Mesodermal cell (in vitro differentiated cells): ENCODE results near the gene HIGD2B. TPM values are rescaled to one million over a fixed set of nuclear protein-coding genes. Genes with fewer than 3 reads are reported as not detected.
"Not testable (repeated sequence)": the region's sequence is repeated elsewhere in the genome, so short reads cannot be mapped to it uniquely, and the experiment has no call there.

ENCODE experiments used
- H3K27ac ChIP-seq: 2 replicates; pipeline ENCODE4 v1.7.0; 2013; ENCODE audit warnings: mild to moderate bottlenecking, low read depth, low read length, moderate library complexity; ENCODE audit not compliant: severe bottlenecking
- H3K36me3 ChIP-seq: 2 replicates; pipeline ENCODE4 v1.7.1; 2013; ENCODE audit warnings: mild to moderate bottlenecking, low read length, moderate library complexity; ENCODE audit not compliant: control insufficient read depth, insufficient read depth
- H3K4me1 ChIP-seq: one replicate; pipeline ENCODE4 v1.7.1; 2013; ENCODE audit warnings: mild to moderate bottlenecking, low read length; ENCODE audit not compliant: insufficient read depth, control insufficient read depth, poor library complexity, severe bottlenecking
- H3K4me3 ChIP-seq: 2 replicates; pipeline ENCODE4 v1.7.0; 2013; ENCODE audit warnings: low read length, control low read depth, mild to moderate bottlenecking; ENCODE audit not compliant: insufficient read depth, poor library complexity, severe bottlenecking; ENCODE audit errors: extremely low read depth
- H3K9me3 ChIP-seq: 2 replicates; pipeline ENCODE4 v1.7.1; 2013; ENCODE audit warnings: mild to moderate bottlenecking, low read length, moderate library complexity; ENCODE audit not compliant: control insufficient read depth
- WGBS, 2 experiments: methylation state at CpG; one replicate each; pipeline ENCODE4 v1.1.5; 2013; ENCODE audit warnings: missing lambda C conversion rate in 2 of 2; ENCODE audit not compliant: insufficient coverage in 2 of 2; 5-methylcytosine and 5-hydroxymethylcytosine counted together
- polyA plus RNA-seq, 2 experiments: library from polyadenylated mRNA; stranded (reverse); fragments of 50-300 nt; gene quantifications; one replicate each; pipeline ENCODE4 v1.2.3, GENCODE V29; 2013

Gene HIGD2B, protein sequence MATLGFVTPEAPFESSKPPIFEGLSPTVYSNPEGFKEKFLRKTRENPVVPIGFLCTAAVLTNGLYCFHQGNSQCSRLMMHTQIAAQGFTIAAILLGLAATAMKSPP
- polyA plus RNA-seq (2013, experiment 1 of 2), result not detected
- polyA plus RNA-seq (2013, experiment 2 of 2), result not detected

DNA sequence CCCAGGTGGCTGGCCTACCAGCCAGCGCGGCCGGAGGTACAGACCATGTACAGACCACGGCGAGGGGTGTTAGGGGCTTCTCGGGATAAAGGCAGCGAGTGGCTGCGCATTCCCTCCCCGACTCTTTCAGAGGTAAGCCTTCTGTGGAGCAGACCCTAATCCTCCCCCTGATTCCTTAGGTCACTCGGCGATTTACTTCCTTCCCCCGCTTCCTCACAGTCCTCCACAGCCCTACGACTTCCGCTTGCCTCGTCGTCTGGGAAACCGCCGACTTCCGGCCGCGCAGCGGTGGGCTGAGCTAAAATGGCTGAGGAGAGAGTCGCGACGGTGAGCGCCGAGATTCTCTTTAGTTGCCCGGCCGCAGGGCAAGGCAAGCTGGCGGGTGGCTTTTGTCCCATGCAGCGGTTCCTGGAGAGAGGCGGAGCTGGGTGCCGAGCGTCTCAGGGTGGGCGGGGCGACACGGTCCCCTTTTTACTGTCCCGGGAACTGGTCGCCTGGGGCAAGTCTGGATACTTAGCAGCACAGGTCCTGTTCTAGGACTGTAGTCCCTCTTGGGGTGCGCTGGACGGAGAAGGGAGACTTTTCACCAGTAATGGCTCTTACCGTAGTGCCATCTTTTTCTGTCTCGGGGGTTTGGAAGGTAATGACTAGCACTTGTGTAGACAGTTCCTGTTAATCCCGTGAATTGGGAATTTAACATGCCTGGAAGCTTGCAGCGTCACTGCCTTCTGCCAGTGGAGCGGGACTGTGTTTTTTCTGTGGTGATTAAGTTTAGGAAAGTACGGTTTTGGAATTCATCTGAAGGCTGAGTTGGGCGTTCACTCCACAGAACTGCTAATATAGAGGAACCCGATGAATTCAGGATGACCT, at the start of gene HIGD2B, which contains the start of gene BBS4:
HIGD2B (minus strand) TSS at position 258 of the 870 bp plus-strand sequence. CDS start 9,808 bp downstream, outside the sequence.
BBS4 (plus strand) TSS at position 283 of the 870 bp plus-strand sequence; CDS start at position 304, 21 bp downstream.
- H3K36me3 ChIP-seq, result no peaks in the 10 kb centered on the region
- no peaks in the 10 kb centered on the region for H3K9me3 ChIP-seq
- no peaks in the 10 kb centered on the region for H3K4me1 ChIP-seq
- WGBS, 2 experiments, result 0 to 1% methylated on average over 32 to 43 of the region's 49 CpGs
- peak within 1 kb of the TSS; percentile 95 for H3K27ac ChIP-seq
- H3K4me3 ChIP-seq, result peak within 1 kb of the TSS; percentile 77

DNA sequence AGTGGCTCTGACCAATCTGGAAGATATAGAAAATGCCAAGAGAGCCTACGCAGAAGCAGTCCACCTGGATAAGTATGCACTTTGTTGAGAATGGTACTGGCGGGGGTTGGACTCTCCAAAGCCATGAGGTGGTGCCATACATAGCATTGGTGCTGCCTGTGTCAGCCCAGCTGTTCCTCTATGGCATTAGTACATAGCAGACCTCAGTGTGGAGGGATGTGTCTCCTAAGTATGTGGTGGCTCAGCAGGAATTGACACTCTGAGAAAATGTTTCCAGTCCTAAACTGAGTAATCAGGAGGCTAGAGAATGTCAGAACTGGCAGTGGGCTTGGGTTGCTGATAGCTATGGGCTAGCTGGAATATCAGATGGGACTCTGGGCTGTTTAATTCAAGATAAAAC, 49.1 kb upstream of the HIGD2B start:
- Histone ChIP-seq H3K4me3 (no peak overlapping the region), H3K36me3 (peaks cover 61% of the 10 kb centered on the region), H3K27ac (no peak overlapping the region), H3K9me3 (no peaks in the 10 kb centered on the region), H3K4me1 (no peaks in the 10 kb centered on the region)
- 100% methylated on average over 1 to 2 of the region's 2 CpGs for WGBS, 2 experiments

DNA sequence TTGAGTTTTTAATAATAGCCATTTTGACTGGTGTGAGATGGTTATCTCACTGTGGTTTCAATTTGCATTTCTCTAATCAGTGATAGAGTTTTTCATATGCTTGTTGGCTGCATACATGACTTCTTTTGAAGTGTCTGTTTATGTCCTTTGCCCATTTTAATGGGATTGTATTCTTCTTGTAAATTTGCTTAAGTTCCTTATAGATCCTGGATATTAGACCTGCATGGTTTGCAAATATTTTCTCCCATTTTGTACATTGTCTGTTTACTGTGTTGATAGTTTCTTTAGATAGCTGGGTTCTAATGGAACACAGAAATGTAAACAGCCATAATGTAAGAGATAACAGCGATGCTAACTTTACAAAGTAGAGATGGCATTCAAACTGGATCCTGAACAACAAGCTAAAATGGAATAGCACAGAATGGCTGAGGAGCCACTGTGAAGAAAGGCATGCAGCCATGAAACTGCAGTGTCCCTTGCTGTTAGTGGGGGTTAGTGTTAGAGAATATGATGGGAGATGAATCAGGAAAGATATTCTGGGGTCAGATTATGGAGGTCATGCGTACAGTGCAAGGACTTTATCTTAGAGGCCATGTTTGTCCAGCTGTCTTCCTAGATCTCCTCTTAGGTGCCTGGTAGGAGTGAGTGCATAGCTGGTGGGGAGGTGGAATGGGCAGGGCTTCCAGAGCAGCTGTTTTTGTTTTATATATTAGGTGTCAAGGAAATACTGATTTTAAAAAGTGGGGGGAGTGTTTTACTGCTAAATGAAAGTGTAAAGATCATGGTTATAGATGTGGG, 48.2 kb upstream of the HIGD2B start:
- no peaks in the 10 kb centered on the region for H3K4me1 ChIP-seq
- H3K9me3 ChIP-seq, result no peaks in the 10 kb centered on the region
- H3K4me3 ChIP-seq, result no peak overlapping the region
- WGBS, 2 experiments, result 100% methylated on average over 2 of the region's 2 CpGs
- peaks cover 56% of the 10 kb centered on the region for H3K36me3 ChIP-seq
- no peak overlapping the region for H3K27ac ChIP-seq

DNA sequence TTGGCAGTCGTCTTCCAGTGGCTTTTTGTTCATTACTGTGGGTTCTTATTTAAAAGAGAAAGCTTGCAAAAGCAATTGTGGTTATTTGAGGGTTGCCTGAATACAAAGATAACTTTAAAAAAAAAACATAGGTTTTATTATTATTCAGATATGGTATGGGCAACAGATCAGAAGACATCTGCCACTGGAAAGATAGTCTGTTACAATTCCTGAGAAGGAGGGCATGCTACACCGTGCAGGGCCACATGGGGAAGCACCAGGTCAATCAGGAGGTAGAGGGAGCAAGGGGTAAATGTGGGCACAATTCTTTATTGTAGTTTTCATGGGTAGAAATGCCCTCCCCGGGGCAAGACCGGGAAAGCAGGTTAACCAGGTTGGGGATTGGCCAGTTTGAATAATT, 46.5 kb upstream of the HIGD2B start:
- no peaks in the 10 kb centered on the region for H3K9me3 ChIP-seq
- H3K27ac ChIP-seq, result no peak overlapping the region
- no peaks in the 10 kb centered on the region for H3K4me1 ChIP-seq
- H3K4me3 ChIP-seq, result no peak overlapping the region
- 86 to 97% methylated on average over 3 of the region's 4 CpGs for WGBS, 2 experiments
- H3K36me3 ChIP-seq, result peaks cover 44% of the 10 kb centered on the region

DNA sequence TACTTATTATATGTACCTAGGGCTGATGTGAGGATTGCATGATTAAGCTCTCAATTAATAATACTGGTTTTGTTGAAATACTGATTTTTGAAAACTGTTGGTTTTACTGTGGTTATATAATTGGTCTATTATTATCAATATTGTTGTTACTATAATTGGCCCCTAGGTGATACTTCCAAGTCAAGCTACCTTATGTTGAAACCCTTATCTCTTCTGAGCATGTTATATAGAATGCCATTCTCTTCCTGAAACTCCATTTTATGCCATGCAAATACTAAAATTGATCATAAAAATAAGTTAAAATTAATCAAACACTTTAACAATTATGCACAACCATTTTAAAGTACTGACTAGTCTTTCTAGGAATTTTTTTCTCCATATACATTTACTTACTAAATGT, 46.1 kb upstream of the HIGD2B start:
- Histone ChIP-seq H3K9me3 (no peaks in the 10 kb centered on the region), H3K4me3 (no peak overlapping the region), H3K4me1 (no peaks in the 10 kb centered on the region), H3K27ac (no peak overlapping the region), H3K36me3 (peaks cover 41% of the 10 kb centered on the region)

DNA sequence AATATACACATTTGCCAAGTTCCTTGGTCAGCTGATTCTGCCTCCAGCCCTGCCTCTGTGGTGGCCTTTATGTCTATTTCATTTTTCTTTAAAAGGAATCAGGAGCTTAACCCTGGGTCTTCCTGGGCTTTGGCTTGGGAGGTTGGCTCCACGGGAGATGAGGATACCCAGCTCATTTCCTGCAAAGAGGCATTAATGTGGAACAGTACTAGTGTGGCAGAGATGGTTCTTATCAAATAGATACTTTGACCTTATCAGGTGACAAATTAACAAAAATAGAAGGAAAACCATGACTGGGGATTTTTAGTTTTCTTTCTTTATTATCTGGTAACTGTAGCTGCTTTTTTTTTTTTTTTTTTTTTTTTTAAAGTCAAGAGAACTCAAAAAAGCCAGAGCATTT, 42.8 kb upstream of the HIGD2B start:
- no CpG with 5 or more reads among the region's 1 CpG for WGBS, 2 experiments
- Histone ChIP-seq H3K4me3 (no peak overlapping the region), H3K9me3 (no peaks in the 10 kb centered on the region), H3K36me3 (peaks cover 29% of the 10 kb centered on the region), H3K4me1 (no peaks in the 10 kb centered on the region), H3K27ac (no peak overlapping the region)

DNA sequence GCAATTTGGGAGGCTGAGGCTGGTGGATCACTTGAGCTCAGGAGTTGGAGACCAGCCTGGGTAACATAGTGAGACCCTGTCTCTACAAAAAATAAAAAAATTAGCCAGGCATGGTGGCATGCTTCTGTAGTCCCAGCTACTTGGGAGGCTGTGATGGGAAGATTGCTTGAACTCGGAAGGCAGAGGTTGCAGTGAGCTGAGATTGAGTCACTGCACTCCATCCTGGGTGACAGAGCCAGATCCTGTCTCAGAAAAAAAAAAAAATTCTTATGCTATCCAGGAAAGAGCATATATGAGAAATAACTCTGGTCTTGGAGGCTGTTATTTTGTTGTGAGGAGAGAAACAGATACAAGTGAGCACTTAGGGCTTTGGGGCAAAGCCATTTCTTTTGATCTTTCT, 42.3 kb upstream of the HIGD2B start:
- H3K4me3 ChIP-seq, H3K9me3 ChIP-seq, H3K27ac ChIP-seq, H3K4me1 ChIP-seq: not testable (repeated sequence)
- peaks cover 25% of the 10 kb centered on the region for H3K36me3 ChIP-seq
- 100% methylated on average over 1 of the region's 1 CpG for WGBS, 2 experiments

DNA sequence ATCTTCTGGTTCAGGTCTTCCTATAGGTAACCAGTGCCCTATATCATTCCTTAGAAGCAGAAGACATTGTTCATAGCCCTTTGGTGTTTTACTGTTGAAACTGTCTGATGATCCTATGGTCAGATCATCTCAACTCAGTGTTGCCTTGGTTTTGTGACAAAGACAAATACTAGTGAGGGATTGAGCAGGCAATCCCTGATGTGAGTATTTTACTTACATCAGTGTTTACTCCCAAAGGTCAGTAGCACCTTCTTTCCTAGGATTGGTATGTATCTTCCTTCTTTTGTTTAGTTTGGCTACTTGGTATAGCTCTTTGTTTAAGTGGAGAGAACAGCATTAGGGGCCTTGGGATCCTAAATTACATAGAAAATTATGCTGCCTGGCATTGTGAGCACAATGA, 41.2 kb upstream of the HIGD2B start:
- no peak overlapping the region for H3K27ac ChIP-seq
- H3K4me3 ChIP-seq, result no peak overlapping the region
- no peaks in the 10 kb centered on the region for H3K4me1 ChIP-seq
- H3K9me3 ChIP-seq, result no peaks in the 10 kb centered on the region
- peaks cover 17% of the 10 kb centered on the region for H3K36me3 ChIP-seq

DNA sequence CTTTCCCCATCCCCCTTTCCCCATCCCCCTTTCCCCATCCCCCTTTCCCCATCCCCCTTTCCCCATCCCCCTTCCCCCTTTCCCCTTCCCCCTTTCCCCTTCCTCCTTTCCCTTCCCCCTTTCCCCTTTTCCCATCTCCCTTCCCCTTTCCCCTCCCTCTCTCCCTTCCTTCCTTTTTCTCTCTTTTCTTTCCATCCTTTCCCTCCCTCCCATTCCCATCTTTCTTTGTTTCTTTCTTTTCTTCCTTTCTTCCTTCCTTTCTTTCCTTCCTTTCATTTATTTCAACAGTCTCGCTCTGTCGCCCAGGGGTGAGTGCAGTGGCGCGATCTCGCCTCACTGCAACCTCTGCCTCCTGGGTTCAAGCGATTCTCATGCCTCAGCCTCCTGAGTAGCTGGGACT, 39.9 kb upstream of the HIGD2B start:
- 92 to 94% methylated on average over 6 of the region's 6 CpGs for WGBS, 2 experiments
- peaks cover 10% of the 10 kb centered on the region for H3K36me3 ChIP-seq

DNA sequence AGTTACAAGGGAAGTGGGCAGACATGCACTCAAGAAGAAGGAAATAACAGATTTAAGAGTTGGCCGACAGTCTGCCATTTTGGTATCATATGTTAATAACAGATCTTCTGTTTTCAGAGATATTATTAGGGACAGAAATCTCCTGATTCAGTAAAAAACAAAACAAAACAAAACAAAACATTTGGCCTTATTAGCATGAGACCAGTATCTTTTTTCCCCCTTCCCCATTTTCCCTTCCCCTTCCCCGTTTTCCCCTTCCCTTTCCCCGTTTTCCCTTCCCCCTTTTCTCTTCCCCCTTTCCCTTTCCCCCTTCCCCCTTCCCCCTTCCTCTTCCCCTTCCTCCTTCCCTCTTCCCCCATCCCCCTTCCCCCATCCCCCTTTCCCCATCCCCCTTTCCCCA, 39.5 kb upstream of the HIGD2B start:
- no peak overlapping the region for H3K27ac ChIP-seq
- WGBS, 2 experiments, result 92% methylated on average over 2 of the region's 3 CpGs; no CpG with 5 or more reads in 1 of the 2 experiments
- no peaks in the 10 kb centered on the region for H3K4me1 ChIP-seq
- no peak overlapping the region for H3K4me3 ChIP-seq
- H3K9me3 ChIP-seq, result no peaks in the 10 kb centered on the region
- H3K36me3 ChIP-seq, result peaks cover 10% of the 10 kb centered on the region

More for the DNA sequence above, 39.9 kb upstream of the HIGD2B start:
- H3K9me3 ChIP-seq, H3K4me1 ChIP-seq, H3K4me3 ChIP-seq, H3K27ac ChIP-seq: not testable (repeated sequence)
